Suprapubic skin (tissue), 3 donors: ENCODE results near the gene MARCO.

Source experiments
- CTCF ChIP-seq, 2 donors: fragments of 200-600 bp in 1 of 2; fragments of 450-650 bp in 1 of 2; sonication (generic) in 1 of 2; IDR thresholded peaks; one replicate each; pipeline ENCODE4 v1.5.1; 2016 to 2019; ENCODE audit warnings: antibody characterized with exemption in 2 of 2, mild to moderate bottlenecking in 1 of 2, moderate library complexity in 1 of 2
- EP300 ChIP-seq: sonication (generic); formaldehyde crosslinking; IDR thresholded peaks from one replicate; pipeline ENCODE4 v1.6.1; 2017; ENCODE audit warnings: antibody characterized with exemption
- POLR2A ChIP-seq, 2 donors: fragments of 450-650 bp; IDR thresholded peaks; one replicate each; pipeline ENCODE4 v1.6.1; 2017; ENCODE audit warnings: antibody characterized with exemption in 2 of 2, mild to moderate bottlenecking in 2 of 2, moderate library complexity in 2 of 2

GRCh38 chr2:118983133-118983532 is 41.1 kb downstream of the MARCO start:
- TF ChIP-seq CTCF (IDR thresholded peaks at IDR 0.05): no peak
- TF ChIP-seq POLR2A (IDR thresholded peaks at IDR 0.05): no peak
- TF ChIP-seq EP300: no peak
